Measurements from ENCODE around the gene CRABP2.

CRABP2 gene

DNA sequence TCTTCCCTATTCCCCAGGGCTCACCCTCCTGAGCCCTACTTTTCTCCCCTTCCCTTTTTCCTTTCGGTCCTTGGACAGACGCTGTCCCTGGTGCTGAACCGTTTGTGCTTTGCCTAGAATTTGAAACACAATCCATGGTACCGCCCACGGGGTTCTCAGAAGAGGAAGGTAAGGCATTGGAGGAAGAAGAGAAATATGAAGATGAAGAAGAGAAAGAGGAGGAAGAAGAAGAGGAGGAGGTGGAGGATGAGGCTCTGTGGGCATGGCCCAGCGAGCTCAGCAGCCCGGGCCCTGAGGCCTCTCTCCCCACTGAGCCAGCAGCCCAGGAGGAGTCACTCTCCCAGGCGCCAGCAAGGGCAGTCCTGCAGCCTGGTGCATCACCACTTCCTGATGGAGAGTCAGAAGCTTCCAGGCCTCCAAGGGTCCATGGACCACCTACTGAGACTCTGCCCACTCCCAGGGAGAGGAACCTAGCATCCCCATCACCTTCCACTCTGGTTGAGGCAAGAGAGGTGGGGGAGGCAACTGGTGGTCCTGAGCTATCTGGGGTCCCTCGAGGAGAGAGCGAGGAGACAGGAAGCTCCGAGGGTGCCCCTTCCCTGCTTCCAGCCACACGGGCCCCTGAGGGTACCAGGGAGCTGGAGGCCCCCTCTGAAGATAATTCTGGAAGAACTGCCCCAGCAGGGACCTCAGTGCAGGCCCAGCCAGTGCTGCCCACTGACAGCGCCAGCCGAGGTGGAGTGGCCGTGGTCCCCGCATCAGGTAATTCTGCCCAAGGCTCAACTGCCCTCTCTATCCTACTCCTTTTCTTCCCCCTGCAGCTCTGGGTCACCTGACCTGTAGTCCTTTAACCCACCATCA, 53.0 kb downstream of the CRABP2 start:
- Histone ChIP-seq H3K36me3 (ENCODE audit: low read length) (no peaks in the 10 kb centered on the region), H3K9ac (ENCODE audit: low read length) (no peak overlapping the region), H3K9me2 (replicated peaks; ENCODE audit: insufficient read depth, low read length) (no peaks in the 10 kb centered on the region), H3K4me2 (ENCODE audit: low read depth, low read length, poor library complexity, severe bottlenecking) (no peak overlapping the region), H3K4me3 (ENCODE audit: insufficient read depth, low read length, poor library complexity, severe bottlenecking) (no peak overlapping the region), H3K27ac (ENCODE audit: low read depth, low read length) (no peak overlapping the region), H3K27me3 (ENCODE audit: low read length) (no peaks in the 10 kb centered on the region), H3K79me2 (ENCODE audit: insufficient read depth, low read length) (no peaks in the 10 kb centered on the region), H3K9me3 (ENCODE audit: insufficient read depth, low read length) (no peaks in the 10 kb centered on the region), H3F3A (ENCODE audit: insufficient read depth) (no peaks in the 10 kb centered on the region), H2AFZ (ENCODE audit: low read depth, low read length, severe bottlenecking) (no peak overlapping the region), H4K20me1 (ENCODE audit: low read depth, low read length) (no peaks in the 10 kb centered on the region)
- TF ChIP-seq EZH2phosphoT487 (conservative IDR thresholded peaks at IDR 0.05; ENCODE audit: low read length) = no peak
- TF ChIP-seq, protein P1, sequence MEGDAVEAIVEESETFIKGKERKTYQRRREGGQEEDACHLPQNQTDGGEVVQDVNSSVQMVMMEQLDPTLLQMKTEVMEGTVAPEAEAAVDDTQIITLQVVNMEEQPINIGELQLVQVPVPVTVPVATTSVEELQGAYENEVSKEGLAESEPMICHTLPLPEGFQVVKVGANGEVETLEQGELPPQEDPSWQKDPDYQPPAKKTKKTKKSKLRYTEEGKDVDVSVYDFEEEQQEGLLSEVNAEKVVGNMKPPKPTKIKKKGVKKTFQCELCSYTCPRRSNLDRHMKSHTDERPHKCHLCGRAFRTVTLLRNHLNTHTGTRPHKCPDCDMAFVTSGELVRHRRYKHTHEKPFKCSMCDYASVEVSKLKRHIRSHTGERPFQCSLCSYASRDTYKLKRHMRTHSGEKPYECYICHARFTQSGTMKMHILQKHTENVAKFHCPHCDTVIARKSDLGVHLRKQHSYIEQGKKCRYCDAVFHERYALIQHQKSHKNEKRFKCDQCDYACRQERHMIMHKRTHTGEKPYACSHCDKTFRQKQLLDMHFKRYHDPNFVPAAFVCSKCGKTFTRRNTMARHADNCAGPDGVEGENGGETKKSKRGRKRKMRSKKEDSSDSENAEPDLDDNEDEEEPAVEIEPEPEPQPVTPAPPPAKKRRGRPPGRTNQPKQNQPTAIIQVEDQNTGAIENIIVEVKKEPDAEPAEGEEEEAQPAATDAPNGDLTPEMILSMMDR (IDR thresholded peaks at IDR 0.05; ENCODE audit: insufficient read depth, low read length, poor library complexity, severe bottlenecking) = no peak

Measured in SU-DHL-6 (cell line).